HepG2 (cell line): ENCODE results near the gene SYT9. TPM values are rescaled to one million over a fixed set of nuclear protein-coding genes. Genes with fewer than 3 reads are reported as not detected.

Source experiments
- ATAC-seq: fragments of 200-7000 bp; cut with Tn5 transposase; 3 replicates; pipeline ENCODE4 v1.9.1; 2020; ENCODE audit warnings: mild to moderate bottlenecking, moderate library complexity
- BruUV-seq: library from RNA; stranded (reverse); fragments of 400-500 nt; replicated peaks from 2 replicates; lab custom pipeline; 2021; lab: Mats Ljungman, UMichigan
- CTCF ChIA-PET: fragments of 300-600 bp; formaldehyde crosslinking; extraction: SDS; loops from one replicate; lab custom pipeline; 2021; ENCODE audit warnings: low total read pairs, inconsistent platforms, low intra/inter-chr PET ratio; lab: Yijun Ruan, JAX
- POLR2A ChIA-PET: fragments of 350-600 bp; sonication (Branson Sonifier 250); formaldehyde crosslinking; loops from one replicate; lab custom pipeline; 2020; ENCODE audit warnings: antibody characterized with exemption, inconsistent platforms; lab: Yijun Ruan, JAX
- DNase-seq: peaks from one replicate; pipeline ENCODE4 v3.0.0-alpha.2; 2015; ENCODE audit warnings: low spot score
- FAIRE-seq: peaks from 3 replicates; lab custom pipeline; 2011; peaks lifted over from hg19 to GRCh38; lab: Jason Lieb, UNC
- H2AFZ ChIP-seq: one replicate; pipeline ENCODE4 v1.6.1; 2011; ENCODE audit warnings: low read length, inconsistent platforms
- H3K27ac ChIP-seq: fragments of 300-600 bp; 3 replicates; pipeline ENCODE4 v1.8.0; 2011; ENCODE audit warnings: mixed run types, mild to moderate bottlenecking, mixed read lengths, low read length, inconsistent platforms; ENCODE audit not compliant: insufficient read depth; ENCODE audit errors: extremely low read length
- H3K27me3 ChIP-seq, 2 experiments: fragments of 200-600 bp in 1 of 2; 2 replicates in 1 of 2; 3 replicates in 1 of 2; pipeline versions ENCODE4 v1.6.0 to v1.8.0; 2011; ENCODE audit warnings: low read length in 2 of 2, mild to moderate bottlenecking in 2 of 2, moderate library complexity in 2 of 2, inconsistent platforms in 1 of 2; ENCODE audit not compliant: insufficient read depth in 2 of 2, control insufficient read depth in 1 of 2
- H3K36me3 ChIP-seq, 2 experiments: fragments of 200-600 bp in 1 of 2; replicated peaks in 1 of 2; 2 replicates in 1 of 2; 3 replicates in 1 of 2; pipeline versions ENCODE4 v1.5.1 to v1.8.0; 2011; ENCODE audit warnings: low read length in 2 of 2, inconsistent platforms in 1 of 2; ENCODE audit not compliant: insufficient read depth in 2 of 2, control insufficient read depth in 1 of 2
- H3K4me1 ChIP-seq: 2 replicates; pipeline ENCODE4 v1.5.1; 2012; ENCODE audit warnings: low read length, inconsistent platforms; ENCODE audit not compliant: insufficient read depth
- H3K4me2 ChIP-seq: 2 replicates; pipeline ENCODE4 v1.6.0; 2011; ENCODE audit warnings: low read depth, low read length, inconsistent platforms
- H3K4me3 ChIP-seq, 3 experiments: fragments of 200-600 bp in 1 of 3; sonication (generic), shearing (Covaris generic) in 1 of 3; replicated peaks in 1 of 3; 2 replicates each; pipeline ENCODE4 v1.5.1; 2011 to 2016; ENCODE audit warnings: low read length in 3 of 3, inconsistent platforms in 2 of 3, low read depth in 2 of 3, mild to moderate bottlenecking in 2 of 3, control low read depth in 1 of 3, mixed read lengths in 1 of 3; ENCODE audit not compliant: insufficient read depth in 1 of 3
- H3K79me2 ChIP-seq: one replicate; pipeline ENCODE4 v1.6.1; 2011; ENCODE audit warnings: low read length, inconsistent platforms; ENCODE audit not compliant: insufficient read depth
- H3K9ac ChIP-seq: 2 replicates; pipeline ENCODE4 v1.6.0; 2011; ENCODE audit warnings: mild to moderate bottlenecking, low read depth, low read length, inconsistent platforms; ENCODE audit not compliant: insufficient read depth
- H3K9me3 ChIP-seq: 2 replicates; pipeline ENCODE4 v1.5.1; 2012; ENCODE audit warnings: mild to moderate bottlenecking, low read length
- H4K20me1 ChIP-seq: 2 replicates; pipeline ENCODE4 v1.6.0; 2011; ENCODE audit warnings: inconsistent platforms, mild to moderate bottlenecking, low read length, moderate library complexity; ENCODE audit not compliant: insufficient read depth
- ATRX ChIP-seq: sonication (generic); formaldehyde crosslinking; IDR thresholded peaks from 2 replicates; pipeline ENCODE4 v1.4.0; 2020; ENCODE audit warnings: missing genetic modification reagents, borderline replicate concordance
- ESRRA ChIP-seq: sonication (generic); formaldehyde crosslinking; IDR thresholded peaks from 2 replicates; pipeline ENCODE4 v1.5.1; 2020; ENCODE audit warnings: mild to moderate bottlenecking, low read depth, missing genetic modification reagents
- HDAC2 ChIP-seq: sonication (generic); formaldehyde crosslinking; IDR thresholded peaks from 2 replicates; pipeline ENCODE4 v1.4.0; 2020; ENCODE audit warnings: missing genetic modification reagents
- HNRNPL ChIP-seq: fragments of 200-400 bp; formaldehyde crosslinking; IDR thresholded peaks from 2 replicates; pipeline ENCODE4 v1.6.1; 2017; ENCODE audit warnings: mild to moderate bottlenecking, low read depth, low read length
- KDM5A ChIP-seq: fragments of 200-600 bp; sonication (generic); IDR thresholded peaks from 2 replicates; pipeline ENCODE4 v1.7.0; 2018; ENCODE audit warnings: antibody characterized with exemption, mild to moderate bottlenecking, low read length, borderline replicate concordance
- NFIC ChIP-seq: IDR thresholded peaks from 2 replicates; pipeline ENCODE4 v1.6.1; 2012; ENCODE audit warnings: mild to moderate bottlenecking, low read length, inconsistent platforms
- PHB2 ChIP-seq: fragments of 450-650 bp; IDR thresholded peaks from 2 replicates; pipeline ENCODE4 v1.6.1; 2018; ENCODE audit not compliant: partially characterized antibody
- RELA ChIP-seq: sonication (generic); formaldehyde crosslinking; IDR thresholded peaks from 2 replicates; pipeline ENCODE4 v1.4.0; 2020; ENCODE audit warnings: missing genetic modification reagents
- ZKSCAN8 ChIP-seq: IDR thresholded peaks from 2 replicates; pipeline ENCODE4 v1.6.1; 2016; ENCODE audit warnings: borderline replicate concordance, missing genetic modification reagents, missing compliant biosample characterization
- ZNF746 ChIP-seq: sonication (generic); formaldehyde crosslinking; IDR thresholded peaks from 2 replicates; pipeline ENCODE4 v1.8.0; 2022; ENCODE audit warnings: mild to moderate bottlenecking, missing genetic modification reagents
- WGBS: methylation state at CpG from one replicate; pipeline ENCODE4 v1.1.6; 2017; ENCODE audit warnings: low lambda C conversion rate; 5-methylcytosine and 5-hydroxymethylcytosine counted together
- in situ Hi-C: cut with HindIII; loops from 2 replicates; pipeline ENCODE4 v1.10.0; 2017; ENCODE audit warnings: low pct_unique_long_range_greater_than_20kb; ENCODE audit not compliant: extremely low pct_ligation_motif_present
- intact Hi-C: fragments of 100-400 bp; cut with micrococcal nuclease; formaldehyde crosslinking; loops from one replicate; pipeline ENCODE4 v1.10.0; 2022; ENCODE audit not compliant: unreplicated experiment
- polyA plus RNA-seq, 8 experiments: library from polyadenylated mRNA; depleted of rRNA in 3 of 8; stranded (reverse) in 7 of 8; unstranded in 1 of 8; fragments of >200 nt; fragmentation: Illumina TruSeq in 4 of 8; extraction: Trizol in 4 of 8; gene quantifications; 2 replicates each; pipeline versions ENCODE4 v1.2.1 to v1.2.3, GENCODE V29; 2011 to 2016; ENCODE audit warnings: low read depth in 4 of 8, missing spikeins in 1 of 8, mixed read lengths in 1 of 8; ENCODE audit not compliant: insufficient read depth in 1 of 8
- total RNA-seq, 5 experiments: library from RNA; depleted of rRNA; stranded (reverse); fragments of >200 nt; fragmentation: Illumina TruSeq; extraction: Trizol; gene quantifications; 2 replicates each; pipeline ENCODE4 v1.2.3, GENCODE V29; 2016; ENCODE audit warnings: low read depth in 1 of 5
- TF ChIP-seq, protein P1 (sequence below): sonication (generic); formaldehyde crosslinking; IDR thresholded peaks from 2 replicates; pipeline ENCODE4 v1.5.1; 2020; ENCODE audit warnings: mild to moderate bottlenecking, missing genetic modification reagents
- TF ChIP-seq, protein P2 (sequence below): sonication (generic); formaldehyde crosslinking; IDR thresholded peaks from 2 replicates; pipeline ENCODE4 v1.8.1; 2023; ENCODE audit warnings: mild to moderate bottlenecking, inconsistent platforms, moderate library complexity, missing genetic modification reagents, borderline replicate concordance
- TF ChIP-seq, protein P3 (sequence below): sonication (generic); formaldehyde crosslinking; IDR thresholded peaks from 2 replicates; pipeline ENCODE4 v1.4.0; 2020; ENCODE audit warnings: missing genetic modification reagents
- TF ChIP-seq, protein P4 (sequence below): sonication (generic); formaldehyde crosslinking; IDR thresholded peaks from 2 replicates; pipeline ENCODE4 v1.5.1; 2020; ENCODE audit warnings: missing genetic modification reagents, mild to moderate bottlenecking, borderline replicate concordance

The SYT9 gene
- total and polyA plus RNA-seq, 2 of the 13 experiments (the other 11 are each of a cell fraction or from before 2014, with no cell fraction given): not detected

DNA sequence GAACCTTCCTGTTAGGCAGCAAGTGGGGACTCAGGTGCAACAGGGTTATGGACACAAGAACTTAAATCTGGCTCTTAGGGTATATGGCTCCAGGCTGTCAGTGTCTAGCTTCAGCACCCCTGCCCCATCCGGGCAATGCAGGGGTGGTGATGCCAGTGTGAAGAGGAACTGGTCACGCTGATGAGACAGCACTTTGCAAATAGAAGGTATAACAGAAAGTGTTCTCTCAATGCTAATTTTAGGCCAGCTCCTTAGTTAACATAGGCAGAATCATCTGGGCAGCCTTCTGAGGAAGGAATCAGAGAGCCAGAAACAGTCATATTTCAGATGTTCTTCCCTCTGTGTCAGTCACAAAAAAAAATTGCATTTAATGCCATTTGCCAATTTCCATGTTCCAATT, 41.2 kb downstream of the SYT9 start:
- FAIRE-seq (no peak), ATAC-seq (no peak), DNase-seq (no peak)
- Histone ChIP-seq H3K9ac (no peak overlapping the region), H4K20me1 (no peaks in the 10 kb centered on the region), H2AFZ (no peak overlapping the region), H3K4me3 (no peak overlapping the region), H3K4me2 (no peak overlapping the region), H3K27ac (no peak overlapping the region), H3K79me2 (no peaks in the 10 kb centered on the region), H3K9me3 (no peaks in the 10 kb centered on the region), H3K36me3 (no peaks in the 10 kb centered on the region), H3K4me1 (no peaks in the 10 kb centered on the region), H3K27me3 (no peaks in the 10 kb centered on the region)
- in situ Hi-C loops: no loop called here
- ChIA-PET CTCF (no interaction called here), POLR2A (no interaction called here)
- intact Hi-C loops: no loop called here
- 8% methylated on average over 2 of the region's 2 CpGs for WGBS
- TF ChIP-seq RELA (CRISPR knock-in tag): no peak
- TF ChIP-seq HNRNPL: no peak
- no peak for TF ChIP-seq ESRRA (CRISPR knock-in tag)
- TF ChIP-seq NFIC: no peak
- TF ChIP-seq, protein P1, sequence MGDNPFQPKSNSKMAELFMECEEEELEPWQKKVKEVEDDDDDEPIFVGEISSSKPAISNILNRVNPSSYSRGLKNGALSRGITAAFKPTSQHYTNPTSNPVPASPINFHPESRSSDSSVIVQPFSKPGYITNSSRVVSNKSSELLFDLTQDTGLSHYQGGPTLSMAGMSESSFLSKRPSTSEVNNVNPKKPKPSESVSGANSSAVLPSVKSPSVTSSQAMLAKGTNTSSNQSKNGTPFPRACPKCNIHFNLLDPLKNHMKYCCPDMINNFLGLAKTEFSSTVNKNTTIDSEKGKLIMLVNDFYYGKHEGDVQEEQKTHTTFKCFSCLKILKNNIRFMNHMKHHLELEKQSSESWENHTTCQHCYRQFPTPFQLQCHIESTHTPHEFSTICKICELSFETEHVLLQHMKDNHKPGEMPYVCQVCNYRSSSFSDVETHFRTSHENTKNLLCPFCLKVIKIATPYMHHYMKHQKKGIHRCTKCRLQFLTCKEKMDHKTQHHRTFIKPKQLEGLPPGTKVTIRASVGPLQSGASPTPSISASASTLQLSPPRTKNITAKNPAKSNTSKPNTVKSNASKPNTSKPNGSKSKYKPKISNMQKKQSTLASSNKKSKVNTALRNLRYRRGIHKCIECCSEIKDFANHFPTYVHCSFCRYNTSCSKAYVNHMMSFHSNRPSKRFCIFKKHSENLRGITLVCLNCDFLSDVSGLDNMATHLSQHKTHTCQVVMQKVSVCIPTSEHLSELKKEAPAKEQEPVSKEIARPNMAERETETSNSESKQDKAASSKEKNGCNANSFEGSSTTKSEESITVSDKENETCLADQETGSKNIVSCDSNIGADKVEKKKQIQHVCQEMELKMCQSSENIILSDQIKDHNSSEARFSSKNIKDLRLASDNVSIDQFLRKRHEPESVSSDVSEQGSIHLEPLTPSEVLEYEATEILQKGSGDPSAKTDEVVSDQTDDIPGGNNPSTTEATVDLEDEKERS (CRISPR knock-in tag): no peak
- TF ChIP-seq, protein P2, sequence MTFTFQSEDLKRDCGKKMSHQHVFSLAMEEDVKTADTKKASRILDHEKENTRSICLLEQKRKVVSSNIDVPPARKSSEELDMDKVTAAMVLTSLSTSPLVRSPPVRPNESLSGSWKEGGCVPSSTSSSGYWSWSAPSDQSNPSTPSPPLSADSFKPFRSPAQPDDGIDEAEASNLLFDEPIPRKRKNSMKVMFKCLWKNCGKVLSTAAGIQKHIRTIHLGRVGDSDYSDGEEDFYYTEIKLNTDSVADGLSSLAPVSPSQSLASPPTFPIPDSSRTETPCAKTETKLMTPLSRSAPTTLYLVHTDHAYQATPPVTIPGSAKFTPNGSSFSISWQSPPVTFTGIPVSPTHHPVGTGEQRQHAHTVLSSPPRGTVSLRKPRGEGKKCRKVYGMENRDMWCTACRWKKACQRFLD (CRISPR knock-in tag): no peak
- no peak for TF ChIP-seq ATRX (CRISPR knock-in tag)
- no peak for TF ChIP-seq PHB2
- TF ChIP-seq, protein P3, sequence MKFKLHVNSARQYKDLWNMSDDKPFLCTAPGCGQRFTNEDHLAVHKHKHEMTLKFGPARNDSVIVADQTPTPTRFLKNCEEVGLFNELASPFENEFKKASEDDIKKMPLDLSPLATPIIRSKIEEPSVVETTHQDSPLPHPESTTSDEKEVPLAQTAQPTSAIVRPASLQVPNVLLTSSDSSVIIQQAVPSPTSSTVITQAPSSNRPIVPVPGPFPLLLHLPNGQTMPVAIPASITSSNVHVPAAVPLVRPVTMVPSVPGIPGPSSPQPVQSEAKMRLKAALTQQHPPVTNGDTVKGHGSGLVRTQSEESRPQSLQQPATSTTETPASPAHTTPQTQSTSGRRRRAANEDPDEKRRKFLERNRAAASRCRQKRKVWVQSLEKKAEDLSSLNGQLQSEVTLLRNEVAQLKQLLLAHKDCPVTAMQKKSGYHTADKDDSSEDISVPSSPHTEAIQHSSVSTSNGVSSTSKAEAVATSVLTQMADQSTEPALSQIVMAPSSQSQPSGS (CRISPR knock-in tag): no peak
- TF ChIP-seq, protein P4, sequence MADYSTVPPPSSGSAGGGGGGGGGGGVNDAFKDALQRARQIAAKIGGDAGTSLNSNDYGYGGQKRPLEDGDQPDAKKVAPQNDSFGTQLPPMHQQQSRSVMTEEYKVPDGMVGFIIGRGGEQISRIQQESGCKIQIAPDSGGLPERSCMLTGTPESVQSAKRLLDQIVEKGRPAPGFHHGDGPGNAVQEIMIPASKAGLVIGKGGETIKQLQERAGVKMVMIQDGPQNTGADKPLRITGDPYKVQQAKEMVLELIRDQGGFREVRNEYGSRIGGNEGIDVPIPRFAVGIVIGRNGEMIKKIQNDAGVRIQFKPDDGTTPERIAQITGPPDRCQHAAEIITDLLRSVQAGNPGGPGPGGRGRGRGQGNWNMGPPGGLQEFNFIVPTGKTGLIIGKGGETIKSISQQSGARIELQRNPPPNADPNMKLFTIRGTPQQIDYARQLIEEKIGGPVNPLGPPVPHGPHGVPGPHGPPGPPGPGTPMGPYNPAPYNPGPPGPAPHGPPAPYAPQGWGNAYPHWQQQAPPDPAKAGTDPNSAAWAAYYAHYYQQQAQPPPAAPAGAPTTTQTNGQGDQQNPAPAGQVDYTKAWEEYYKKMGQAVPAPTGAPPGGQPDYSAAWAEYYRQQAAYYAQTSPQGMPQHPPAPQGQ (CRISPR knock-in tag): no peak
- no peak for TF ChIP-seq ZKSCAN8 (CRISPR knock-in tag)
- no peak for TF ChIP-seq KDM5A
- no peak for TF ChIP-seq ZNF746 (CRISPR knock-in tag)
- TF ChIP-seq HDAC2 (CRISPR knock-in tag): no peak
- BruUV-seq: no TSS peak
